HEK293 (cell line): Measurements from ENCODE around the gene MSANTD2.

Experiments used
- CTCF ChIP-seq: fragments of 450-650 bp; formaldehyde crosslinking; IDR thresholded peaks from 2 replicates; pipeline ENCODE4 v1.5.1; 2016; ENCODE audit warnings: missing biosample characterization, missing genetic modification characterization
- TCF7L2 ChIP-seq: IDR thresholded peaks from 2 replicates; pipeline ENCODE4 v1.6.1; 2011; ENCODE audit warnings: low read depth, mild to moderate bottlenecking, inconsistent platforms, low read length, moderate library complexity, borderline replicate concordance
- ZNF121 ChIP-seq: fragments of 450-650 bp; formaldehyde crosslinking; IDR thresholded peaks from 2 replicates; pipeline ENCODE4 v1.5.1; 2016; ENCODE audit warnings: missing biosample characterization, missing genetic modification characterization
- ZNF621 ChIP-seq: fragments of 450-650 bp; formaldehyde crosslinking; IDR thresholded peaks from 2 replicates; pipeline ENCODE4 v1.5.1; 2017; ENCODE audit warnings: missing biosample characterization, missing genetic modification characterization
- ZNF623 ChIP-seq: fragments of 450-650 bp; formaldehyde crosslinking; IDR thresholded peaks from 2 replicates; pipeline ENCODE4 v1.5.1; 2016; ENCODE audit warnings: missing biosample characterization, missing genetic modification characterization
- ZNF701 ChIP-seq: fragments of 450-650 bp; formaldehyde crosslinking; IDR thresholded peaks from 2 replicates; pipeline ENCODE4 v1.5.1; 2016; ENCODE audit warnings: missing biosample characterization, missing genetic modification characterization
- ZNF791 ChIP-seq: fragments of 450-650 bp; formaldehyde crosslinking; IDR thresholded peaks from 2 replicates; pipeline ENCODE4 v1.5.1; 2016; ENCODE audit warnings: missing biosample characterization, missing genetic modification characterization
- ZXDB ChIP-seq: fragments of 450-650 bp; formaldehyde crosslinking; IDR thresholded peaks from 2 replicates; pipeline ENCODE4 v1.5.1; 2016; ENCODE audit warnings: missing biosample characterization, missing genetic modification characterization

- no peak for TF ChIP-seq ZNF623 (tag by site-specific recombination)
- no peak for TF ChIP-seq ZXDB (tag by site-specific recombination)
- TF ChIP-seq CTCF, result no peak
- TF ChIP-seq ZNF791, result no peak
- TF ChIP-seq ZNF701, result no peak
- no peak for TF ChIP-seq TCF7L2
- no peak for TF ChIP-seq ZNF621 (tag by site-specific recombination)
- TF ChIP-seq ZNF121 (tag by site-specific recombination), result no peak
These were observed 54.9 kb downstream of the MSANTD2 start for GRCh38 chr11:124745270-124745834.
